ENCODE measurements around the gene CYP1A2.
A peak's percentile ranks its signal among the peaks of the same experiment; 100 is the strongest.
"Not testable (repeated sequence)": the region's sequence is repeated elsewhere in the genome, so short reads cannot be mapped to it uniquely, and the experiment has no call there.

Gene CYP1A2

DNA sequence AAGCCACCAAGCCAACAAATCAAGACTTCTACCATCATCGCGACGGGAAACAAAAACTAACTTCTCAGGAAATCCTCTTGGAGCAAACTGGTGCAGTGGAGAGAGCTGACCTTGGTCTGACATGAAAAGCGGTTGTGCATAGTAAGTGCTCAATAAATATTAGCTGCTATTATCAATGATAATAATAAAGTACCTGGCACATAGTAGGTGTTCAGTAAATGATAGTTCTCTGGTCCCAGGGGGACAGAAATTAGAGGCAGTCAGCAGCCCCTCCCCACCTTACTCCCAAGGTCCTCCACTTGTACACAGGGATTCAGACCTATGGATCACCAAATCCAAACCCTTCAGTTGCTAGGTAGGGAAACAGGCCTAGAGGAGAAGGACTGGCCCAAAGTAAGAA is 27.2 kb downstream of the CYP1A2 start:
- DNase-seq (ENCODE audit: extremely low read depth in 1 of 2, low read depth in 1 of 2): no peak

DNA sequence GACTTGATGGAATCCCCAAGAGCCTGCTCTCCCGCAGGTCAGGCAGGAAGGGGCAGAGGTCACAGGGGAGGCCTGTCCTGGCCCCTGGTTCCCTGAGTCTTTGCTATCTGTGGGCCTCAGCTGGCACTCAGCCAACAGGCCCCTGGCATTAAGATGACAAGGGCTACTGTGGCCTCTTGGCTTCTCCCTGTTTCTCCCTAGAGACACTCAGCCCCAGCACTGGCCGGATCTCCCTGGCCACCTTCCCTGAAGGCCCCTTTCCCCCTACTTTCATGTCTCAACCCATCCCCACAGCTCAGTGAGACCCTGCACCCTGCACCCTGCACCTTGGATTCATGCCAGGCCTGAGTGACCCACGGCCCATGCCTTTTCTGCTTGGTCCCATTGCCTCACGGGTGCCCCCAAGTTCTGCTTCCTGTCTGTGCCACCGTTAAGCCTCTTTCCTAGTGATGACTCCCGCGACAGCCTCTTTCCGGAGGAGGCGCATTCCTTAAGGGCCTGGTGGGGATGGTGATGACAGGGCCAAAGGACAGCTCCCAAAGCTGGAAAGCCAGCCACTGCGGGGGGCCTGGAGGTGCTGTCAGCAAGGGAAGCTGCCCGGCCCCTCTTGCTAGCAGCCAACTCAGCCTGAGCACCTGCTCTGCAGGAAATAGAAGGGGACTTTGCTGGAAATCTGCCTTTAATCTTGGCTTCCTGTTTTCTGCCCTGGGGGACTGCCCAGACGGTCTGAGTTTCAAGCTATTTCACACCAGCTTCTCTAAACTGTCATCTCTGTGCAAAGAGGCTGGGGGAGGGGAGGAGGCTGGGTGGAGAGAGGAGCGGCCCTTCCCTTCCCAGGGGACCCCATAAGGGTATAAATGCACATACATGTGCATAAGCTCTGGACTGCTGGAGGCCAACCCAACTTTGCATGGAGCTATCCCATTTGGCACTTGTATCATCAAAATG is 28.4 kb downstream of the CYP1A2 start:
- DNase-seq (ENCODE audit: extremely low read depth in 1 of 2, low read depth in 1 of 2): no peak

DNA sequence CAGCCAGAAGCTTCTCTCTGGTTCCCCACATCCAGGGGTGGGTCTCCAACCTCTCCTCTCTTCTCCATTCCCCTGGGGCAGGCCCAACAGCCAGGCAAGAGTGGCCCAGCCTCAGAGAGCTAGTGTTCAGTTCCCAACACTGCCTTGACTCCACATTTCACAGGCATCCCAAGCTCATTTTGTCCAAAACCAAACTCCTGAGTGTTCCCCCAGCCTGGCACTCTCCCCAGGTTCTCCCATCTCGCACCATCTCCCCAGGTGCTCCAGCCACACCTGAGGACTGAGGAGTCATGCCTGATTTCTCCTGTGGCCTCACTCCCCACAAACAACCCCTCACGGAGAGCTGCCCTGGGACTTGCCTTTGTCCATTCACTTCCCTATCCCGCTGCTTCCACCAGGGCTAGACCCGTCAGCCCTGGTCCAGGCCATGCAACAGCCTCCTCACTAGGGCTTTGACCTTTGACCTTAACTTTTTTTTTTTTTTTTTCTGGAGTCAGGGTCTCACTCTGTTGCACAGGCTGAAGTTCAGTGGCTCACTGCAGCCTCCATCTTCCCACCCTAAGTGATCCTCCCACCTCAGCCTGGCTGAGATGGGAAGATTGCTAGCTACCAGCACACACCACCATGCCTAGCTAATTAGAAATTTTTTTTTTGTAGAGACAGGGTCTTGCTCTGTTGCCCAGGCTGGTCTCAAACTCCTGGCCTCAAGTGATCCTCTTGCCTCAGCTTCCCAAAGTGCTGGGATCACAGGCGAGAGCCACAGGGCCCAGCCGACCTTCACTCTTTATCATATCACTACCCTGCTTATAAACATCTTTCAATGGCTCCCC is 29.3 kb downstream of the CYP1A2 start:
- DNase-seq (ENCODE audit: extremely low read depth in 1 of 2, low read depth in 1 of 2): no peak

DNA sequence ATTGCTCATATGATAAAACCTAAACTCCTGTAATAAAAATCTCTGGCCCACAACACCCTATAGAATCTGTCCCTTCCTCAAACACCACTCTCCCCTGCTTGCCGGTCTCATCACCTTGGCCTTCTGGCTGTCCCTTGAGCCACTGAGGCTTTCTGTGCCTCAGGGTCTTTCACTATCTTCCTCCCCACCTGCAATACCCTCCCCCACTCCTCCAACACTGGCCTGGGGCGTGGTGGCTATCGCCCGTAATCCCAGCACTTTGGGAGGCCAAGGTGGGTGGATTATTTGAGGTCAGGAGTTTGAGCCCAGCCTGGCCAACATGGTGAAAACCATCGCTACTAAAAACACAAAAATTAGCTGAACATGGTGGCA is 29.9 kb downstream of the CYP1A2 start:
- DNase-seq (ENCODE audit: extremely low read depth in 1 of 2, low read depth in 1 of 2): no peak

DNA sequence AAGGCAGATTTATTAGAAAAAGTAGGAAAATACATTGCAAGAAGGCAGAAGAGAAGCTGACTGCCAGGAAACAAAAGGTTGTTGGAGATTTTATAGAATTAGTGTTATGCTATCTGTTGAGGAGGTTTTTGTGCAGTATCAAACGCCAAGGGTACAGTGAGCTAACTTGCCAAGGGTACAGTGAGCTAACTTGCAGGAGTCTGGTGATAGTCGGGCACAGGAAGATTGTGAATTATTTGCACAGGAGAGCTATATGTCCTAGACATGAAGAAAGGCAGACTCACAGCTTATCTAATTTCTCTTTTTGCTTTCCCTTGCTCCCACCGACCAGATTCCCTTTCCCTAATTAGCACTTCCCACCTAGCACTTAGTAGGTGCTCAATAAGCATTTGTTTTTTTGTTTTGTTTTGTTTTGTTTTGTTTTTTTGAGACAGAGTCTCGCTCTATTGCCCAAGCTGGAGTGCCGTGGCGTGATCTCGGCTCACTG is 30.6 kb downstream of the CYP1A2 start:
- DNase-seq (ENCODE audit: extremely low read depth in 1 of 2, low read depth in 1 of 2): no peak

DNA sequence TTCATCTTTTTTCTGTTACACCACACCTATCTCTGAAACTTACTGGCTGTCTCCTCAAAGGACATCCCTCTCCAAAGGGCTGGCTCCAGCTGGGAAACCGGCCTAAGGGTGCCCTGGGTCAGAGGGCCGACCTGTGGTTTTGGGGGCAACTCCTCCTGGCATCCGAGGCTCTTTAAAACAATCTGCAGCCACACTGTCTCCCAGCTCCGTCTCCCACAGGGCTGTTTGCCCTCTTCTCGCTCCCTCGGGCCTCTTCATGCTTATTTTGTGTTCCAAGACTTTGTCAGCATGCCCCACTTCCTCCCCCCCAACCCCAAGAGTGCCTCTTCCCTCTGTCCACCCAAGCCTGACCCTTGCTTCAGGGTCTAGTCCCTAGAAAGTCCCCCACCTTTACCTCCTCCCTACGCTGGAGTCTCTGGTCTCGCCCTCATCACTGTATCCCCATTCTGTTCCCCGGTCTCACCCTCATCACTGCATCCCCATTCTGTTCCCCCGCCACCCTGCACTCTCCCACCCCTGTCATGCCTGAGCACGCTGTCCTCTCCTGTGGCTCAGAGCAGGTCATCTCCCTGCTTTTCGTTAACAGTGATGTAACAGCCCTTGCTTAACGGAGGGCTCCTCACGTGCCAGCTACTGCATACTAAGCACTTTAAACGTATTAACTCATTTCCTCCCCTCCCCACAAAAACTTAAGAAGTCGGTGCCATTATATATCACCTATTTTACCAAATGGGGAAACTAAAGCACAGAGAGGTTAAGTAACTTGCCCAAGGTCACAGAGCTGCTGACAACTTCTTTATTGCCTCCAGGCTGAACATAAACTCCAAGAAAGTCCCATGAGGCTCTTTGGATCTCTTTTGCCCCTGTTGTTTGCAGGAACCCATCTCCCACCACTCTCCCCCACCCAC is 32.1 kb downstream of the CYP1A2 start:
- no peak for DNase-seq (ENCODE audit: extremely low read depth in 1 of 2, low read depth in 1 of 2)

DNA sequence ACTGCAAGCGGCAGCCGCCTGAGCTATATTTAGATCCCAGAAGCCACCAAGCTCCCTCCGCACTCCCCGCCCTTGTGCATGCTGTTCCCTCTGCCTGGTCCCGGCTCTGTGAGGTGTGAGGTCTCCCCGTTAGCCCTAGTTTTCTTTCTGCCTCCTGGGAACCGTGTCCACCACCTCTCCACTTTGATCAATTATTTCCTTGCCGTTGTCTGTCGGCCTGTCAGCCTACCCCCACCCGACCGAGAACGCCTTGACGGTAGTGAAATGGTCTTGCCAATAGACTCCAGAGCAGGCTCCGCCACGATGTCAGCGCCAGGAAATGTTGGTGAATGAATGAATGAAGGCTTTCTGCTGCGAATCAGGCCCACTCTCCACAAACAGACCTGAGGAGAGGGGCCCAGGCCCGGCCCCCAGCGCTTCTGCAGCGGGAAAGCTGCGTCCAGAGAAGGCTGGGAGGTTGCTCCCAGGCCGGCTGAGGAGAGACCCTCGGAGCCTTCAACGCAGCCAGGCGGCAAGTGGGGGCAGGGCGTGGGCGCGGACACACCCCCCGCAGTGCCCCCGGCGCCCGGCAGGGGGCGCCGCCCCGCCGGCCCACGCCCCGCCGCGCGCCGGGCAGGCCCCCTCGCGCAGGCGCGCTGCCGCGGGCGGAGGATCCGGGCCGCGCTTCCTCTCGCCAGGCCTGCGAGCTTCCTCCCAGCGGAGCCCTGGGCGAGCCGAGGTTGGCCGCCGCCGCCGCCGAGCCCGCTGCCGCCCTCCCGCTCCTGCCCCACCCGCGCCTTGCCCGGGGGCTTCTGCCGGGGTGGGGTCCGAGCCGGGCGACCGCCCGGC is 33.0 kb downstream of the CYP1A2 start, which contains the start of gene CSK:
Gene CSK (plus strand): TSS at position 650 of the 828 bp plus-strand sequence. CDS start 16,218 bp downstream, outside the sequence.
- peak in 1 of 2 donors; percentile 71 for DNase-seq (ENCODE audit: extremely low read depth in 1 of 2, low read depth in 1 of 2)

DNA sequence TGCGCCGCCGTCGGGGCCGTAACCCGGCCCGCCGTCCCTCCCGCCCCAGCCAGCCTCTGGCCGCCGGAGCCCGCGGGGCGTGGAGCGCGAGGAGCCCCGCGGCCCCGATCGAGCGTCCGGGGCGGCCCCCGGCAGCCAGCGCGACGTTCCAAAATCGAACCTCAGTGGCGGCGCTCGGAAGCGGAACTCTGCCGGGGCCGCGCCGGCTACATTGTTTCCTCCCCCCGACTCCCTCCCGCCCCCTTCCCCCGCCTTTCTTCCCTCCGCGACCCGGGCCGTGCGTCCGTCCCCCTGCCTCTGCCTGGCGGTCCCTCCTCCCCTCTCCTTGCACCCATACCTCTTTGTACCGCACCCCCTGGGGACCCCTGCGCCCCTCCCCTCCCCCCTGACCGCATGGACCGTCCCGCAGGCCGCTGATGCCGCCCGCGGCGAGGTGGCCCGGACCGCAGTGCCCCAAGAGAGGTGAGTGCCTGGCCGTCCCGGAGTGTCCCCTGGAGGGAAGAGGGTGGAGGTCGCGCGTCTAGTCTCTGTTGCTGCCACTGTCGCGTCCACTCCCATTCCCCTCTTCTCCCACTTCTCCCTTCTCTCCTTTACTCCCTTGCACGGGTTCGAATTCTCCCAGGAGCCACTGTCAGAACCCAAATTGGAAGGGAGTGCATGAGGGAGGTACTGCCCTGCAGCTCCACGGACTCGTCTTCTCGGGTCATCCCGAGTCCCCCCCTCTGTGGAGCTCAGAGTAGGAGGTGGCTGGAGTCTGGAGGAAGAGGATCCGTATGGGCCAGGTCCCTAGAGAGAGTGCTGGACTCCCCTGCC is 33.8 kb downstream of the CYP1A2 start:
- peak in 1 of 2 donors; percentile 56 for DNase-seq (ENCODE audit: extremely low read depth in 1 of 2, low read depth in 1 of 2)

DNA sequence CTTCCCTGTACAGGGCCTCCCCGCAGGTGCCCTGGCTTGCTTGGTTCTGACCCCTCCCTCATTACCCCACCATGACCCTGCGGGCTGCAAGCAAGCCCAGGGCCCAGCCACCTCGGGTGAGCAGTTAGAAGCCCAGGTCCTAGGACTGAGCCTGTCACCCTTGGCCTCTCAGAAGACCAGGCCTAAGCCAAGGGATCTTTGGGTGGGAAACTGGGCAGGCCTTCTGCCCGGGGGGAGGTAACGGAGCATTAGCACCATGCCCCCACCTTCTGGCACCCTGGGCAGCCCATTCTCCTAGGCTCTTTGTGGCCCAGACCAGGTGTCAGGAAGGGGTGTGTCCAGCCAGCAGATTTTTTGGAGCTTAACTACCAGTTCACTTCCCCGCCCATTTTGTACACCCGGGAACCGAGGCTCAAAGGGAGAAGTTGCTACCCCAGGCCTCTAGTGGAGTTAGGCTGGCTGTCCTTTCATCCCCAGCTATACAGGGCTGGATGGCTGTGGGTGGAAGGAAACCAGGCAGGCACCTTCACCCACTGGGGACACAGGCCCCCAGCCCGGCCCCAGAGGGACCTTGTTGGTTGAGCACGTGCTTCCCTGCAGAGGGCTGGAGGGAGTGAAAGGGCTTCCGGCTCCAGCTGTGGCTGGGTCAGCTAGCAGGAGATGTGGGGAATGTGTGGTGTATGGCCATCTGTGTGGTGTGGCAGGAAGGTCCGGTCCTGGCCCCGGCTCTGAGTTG is 34.6 kb downstream of the CYP1A2 start:
- no peak for DNase-seq (ENCODE audit: extremely low read depth in 1 of 2, low read depth in 1 of 2)

DNA sequence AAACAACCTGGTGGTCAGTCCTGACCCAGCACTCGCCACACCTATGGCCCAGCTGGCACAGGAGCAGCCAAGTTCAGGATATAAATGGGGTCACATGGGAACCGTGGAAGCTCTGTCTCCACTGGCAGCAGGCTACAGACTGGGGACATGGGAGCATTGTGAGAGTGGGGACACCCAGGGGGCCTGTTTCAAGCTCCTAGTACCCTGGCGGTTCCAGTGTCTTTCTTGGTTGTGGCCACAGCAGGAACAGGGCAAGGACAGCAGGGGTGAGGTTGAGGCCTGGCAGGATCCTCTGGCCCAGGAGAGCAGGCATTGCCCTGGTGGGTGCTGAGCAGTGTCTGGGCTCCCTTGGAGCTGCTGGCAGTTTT is 35.1 kb downstream of the CYP1A2 start:
- DNase-seq (ENCODE audit: extremely low read depth in 1 of 2, low read depth in 1 of 2): no peak

DNA sequence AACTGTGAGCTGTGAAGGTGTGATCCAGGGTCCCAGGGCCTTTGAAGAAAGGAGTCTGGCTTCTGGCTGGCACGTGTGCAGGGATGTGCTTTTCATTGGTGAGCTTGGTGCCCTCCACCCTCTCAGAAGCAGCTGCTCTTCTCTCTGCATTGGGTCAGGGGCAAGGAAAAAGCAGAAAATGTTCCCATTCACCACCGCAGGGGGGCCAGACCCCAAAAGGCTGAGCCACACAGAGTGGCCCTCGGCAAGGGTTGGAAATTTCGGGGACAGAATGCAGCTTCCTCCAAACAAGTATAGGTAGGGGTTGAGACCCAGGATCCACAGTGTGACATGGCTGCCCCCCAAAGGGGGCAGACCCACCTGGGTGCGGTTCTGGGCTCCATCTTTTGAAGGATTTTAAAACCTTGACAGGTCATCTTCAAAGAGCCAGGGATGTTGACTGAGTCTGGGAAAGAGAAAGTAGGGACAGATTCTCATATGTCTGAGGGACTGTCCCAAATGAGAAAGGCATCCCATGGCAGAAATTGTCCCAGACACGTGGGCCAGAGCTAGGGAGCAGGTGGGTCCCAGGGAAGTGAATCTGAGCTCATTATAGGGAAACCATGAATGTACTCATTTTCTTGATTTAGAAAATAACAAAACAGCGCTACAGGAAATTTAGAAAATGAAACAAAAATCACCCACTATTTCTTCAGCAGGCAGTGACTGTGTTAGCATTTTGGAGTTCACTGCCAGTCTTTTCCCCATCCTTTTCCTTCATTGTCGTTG is 36.0 kb downstream of the CYP1A2 start:
- no peak for DNase-seq (ENCODE audit: extremely low read depth in 1 of 2, low read depth in 1 of 2)

DNA sequence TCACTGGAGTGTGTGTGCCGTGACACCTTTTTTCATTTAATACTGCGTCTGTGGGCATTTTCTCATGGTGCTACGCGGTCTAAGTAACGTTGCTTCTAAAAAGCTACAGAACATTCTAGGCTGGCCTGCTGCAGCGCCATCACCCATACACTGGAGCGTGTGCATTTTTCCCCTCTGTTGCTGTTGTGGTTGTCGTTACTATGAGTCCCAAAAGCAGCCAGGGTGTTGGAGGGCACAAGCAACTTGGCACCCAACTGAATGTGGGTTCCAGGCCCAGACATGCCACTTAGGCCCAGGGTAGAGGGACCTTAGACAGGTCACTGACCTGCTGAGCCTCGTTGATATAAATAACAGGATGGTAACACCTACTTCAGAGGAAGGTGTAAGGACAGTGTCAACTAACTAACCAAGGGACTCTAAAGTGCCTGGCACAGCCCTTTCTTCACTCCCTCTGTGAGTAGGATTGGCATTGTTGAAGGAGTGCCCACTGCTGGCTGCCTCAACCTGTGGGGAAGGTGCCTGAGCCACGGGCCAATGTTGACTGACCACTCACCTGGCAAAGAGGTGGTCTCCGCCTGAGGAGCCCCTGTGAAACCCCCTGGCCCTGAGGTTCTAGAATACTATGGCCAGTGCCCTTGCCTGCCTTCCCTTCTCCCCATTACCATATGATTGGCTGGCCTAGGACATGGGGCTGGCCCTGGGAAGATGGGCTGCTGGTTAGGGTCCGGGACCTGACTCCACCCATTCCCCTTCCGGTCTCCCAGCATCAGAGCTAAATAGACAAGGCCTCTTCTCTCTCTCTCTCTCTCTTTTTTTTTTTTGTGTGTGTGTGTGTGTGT is 36.8 kb downstream of the CYP1A2 start:
- no peak for DNase-seq (ENCODE audit: extremely low read depth in 1 of 2, low read depth in 1 of 2)

DNA sequence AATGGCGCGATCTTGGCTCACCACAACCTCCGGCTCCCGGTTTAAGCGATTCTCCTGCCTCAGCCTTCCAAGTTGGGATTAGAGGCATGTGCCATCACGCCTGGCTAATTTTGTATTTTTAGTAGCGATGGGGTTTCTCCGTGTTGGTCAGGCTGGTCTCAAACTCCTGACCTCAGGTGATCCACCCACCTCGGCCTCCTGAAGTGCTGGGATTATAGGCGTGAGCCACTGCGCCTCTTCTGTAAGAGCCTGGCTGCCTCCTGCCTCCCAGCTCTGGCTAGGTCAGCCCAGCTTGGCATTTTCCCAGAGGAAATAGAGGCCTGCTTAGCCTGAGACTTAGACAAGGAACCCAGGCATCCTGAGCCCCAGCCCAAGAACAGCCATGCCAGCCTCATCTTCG is 37.4 kb downstream of the CYP1A2 start:
- DNase-seq (ENCODE audit: extremely low read depth in 1 of 2, low read depth in 1 of 2): not testable (repeated sequence)

DNA sequence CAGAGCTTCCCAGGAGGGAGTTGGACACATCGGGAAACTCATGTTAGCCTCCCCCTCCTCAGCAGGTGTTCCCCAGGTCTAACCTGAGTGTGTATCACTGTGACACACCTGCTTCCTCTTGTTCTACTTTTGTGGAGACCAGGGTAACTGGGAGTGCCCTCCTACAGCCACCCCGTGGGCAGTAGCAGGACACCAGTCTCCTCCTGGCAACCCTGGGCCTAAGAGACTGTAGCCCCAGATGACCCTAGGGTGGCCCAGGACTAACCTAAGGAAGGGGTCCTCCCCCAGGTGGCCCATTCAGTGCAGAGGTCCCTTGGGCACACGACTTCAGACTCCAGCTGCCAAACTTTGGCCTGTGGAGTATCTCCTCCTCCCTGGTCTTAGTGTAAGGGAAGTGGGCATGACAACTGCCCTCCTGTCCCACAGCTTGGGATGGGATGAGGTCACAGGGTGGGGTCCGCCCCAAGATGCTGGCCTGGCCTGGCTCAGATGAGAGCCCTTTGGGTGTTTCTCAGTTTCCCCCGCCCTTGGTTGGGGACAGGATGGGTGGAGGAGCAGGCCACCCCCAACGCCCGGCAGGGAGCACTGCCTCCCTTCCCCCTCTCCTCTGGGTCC is 38.0 kb downstream of the CYP1A2 start:
- DNase-seq (ENCODE audit: extremely low read depth in 1 of 2, low read depth in 1 of 2): no peak

DNA sequence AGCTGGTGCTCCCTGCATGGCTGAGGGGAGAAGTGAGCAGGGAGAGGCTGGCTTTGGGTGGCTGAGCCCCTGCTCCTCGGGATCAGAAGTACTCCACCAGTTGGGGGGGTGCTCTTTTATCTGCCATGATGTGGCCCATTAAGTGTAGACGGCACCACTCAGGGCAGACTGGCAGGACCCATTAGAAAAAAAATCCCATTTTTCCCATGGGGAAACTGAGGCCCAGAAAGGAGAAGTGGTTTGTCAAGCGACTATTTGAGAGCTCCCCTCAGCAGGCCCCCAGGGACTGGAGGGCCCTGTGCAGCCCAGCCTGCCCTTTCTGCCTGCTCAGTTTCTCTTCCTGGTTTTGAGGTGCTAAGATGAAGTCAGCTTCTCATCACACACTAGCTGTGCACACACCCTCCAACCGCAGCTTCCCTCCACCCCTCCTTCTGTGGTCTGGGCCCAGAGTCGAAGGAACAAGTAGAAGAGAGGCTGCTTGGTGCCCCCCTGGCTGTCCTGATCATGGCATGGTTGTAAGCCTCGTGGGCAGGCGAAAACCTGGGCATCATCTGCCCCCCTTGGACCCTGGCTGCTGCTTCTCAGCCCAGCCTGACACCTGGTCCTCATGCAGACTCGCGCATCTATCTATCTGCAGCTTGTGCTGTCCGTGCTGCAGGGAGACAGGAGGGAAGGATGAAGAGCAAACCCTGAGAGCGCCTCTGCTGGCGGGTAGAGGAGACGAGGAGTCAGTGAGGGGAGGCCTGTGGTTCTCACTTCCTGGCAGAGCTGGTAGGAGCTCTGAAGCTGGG is 38.8 kb downstream of the CYP1A2 start:
- DNase-seq (ENCODE audit: extremely low read depth in 1 of 2, low read depth in 1 of 2): peak; percentile 71 to 77
